GM18520 (cell line): ENCODE results near the gene EDA.

Source experiments
- ATAC-seq: cut with Tn5 transposase; IDR thresholded peaks from one replicate; pipeline ENCODE4 v1.9.1; 2021; ENCODE audit not compliant: unreplicated experiment

The EDA gene

GRCh38 chrX:70022616-70023015 lies 406.7 kb downstream of the EDA start:
- ATAC-seq = no peak

DNA sequence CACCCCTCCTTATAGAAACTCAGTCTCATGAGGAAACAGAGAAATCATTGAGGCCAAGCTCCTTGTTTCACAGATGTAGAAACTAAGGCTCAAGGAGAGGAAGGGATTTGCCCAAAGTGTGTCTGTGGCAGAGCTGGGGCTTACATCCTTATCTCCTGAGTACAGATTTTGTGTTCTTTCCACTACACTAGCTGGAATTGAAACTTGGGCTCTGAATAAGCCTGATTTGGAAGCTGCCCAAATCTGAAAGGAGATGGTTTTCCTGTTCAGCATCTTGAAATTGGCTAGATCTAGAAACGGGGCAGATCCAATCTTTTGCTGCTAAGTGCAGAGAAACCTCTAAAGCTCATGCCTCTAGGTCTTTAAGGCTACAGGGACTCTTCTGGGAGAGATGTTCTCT lies 409.6 kb downstream of the EDA start:
- no peak for ATAC-seq

GRCh38 chrX:70026112-70026850 lies 410.4 kb downstream of the EDA start:
- no peak for ATAC-seq

- no peak for ATAC-seq
Measured at GRCh38 chrX:70026851-70027200, 410.9 kb downstream of the EDA start.

DNA sequence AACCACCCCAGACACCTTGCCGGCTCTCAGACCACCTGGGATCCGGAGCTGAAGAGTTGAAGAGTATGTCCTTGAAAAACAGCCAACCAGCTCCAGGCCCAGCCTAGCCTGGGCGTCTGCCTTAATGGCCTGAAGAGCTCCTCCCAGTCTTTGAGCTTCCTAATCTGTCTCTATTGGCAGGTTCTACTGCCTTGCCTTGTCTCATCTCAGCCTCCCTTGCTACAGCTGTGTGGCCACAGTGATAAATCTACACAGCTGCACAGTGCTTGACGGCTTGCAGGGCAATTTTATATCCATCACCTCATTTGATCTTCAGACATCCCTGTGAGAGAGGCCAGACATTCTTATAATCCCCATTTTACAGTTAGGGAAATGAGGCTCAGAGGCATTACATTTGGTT lies 413.9 kb downstream of the EDA start:
- no peak for ATAC-seq

- no peak for ATAC-seq
Measured at GRCh38 chrX:70030301-70030767, 414.4 kb downstream of the EDA start.

- no peak for ATAC-seq
Measured at GRCh38 chrX:70032792-70033191, 416.9 kb downstream of the EDA start.

DNA sequence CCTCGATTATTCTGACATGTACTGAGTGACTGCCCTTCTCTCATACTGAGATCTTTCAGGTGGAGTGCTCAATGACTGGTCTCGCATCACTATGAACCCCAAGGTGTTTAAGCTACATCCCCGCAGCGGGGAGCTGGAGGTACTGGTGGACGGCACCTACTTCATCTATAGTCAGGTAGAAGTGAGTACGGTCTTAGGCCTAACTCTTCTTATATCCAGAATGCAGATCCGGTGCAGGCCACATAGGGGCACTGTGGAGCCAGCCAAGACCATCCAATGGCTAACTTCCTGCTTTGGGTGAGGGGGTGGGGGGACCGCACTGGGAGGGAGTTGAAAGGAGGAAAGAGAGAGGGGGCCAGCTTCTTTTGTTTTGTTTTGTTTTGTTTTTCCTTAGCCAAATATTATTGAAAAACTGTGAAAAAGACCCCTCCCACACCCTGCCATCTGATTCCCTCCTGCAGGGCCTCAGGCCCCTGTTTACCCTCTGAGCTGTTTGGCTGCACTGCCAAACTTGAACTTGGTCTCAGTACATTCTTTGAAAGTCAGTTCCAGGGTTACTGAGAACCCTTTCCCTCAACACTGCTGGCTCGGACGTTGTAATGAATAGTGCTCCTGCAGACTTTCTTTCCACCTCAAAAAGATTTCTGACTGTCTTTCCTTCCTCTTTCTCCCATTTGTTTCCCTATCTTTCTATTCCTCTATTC lies 417.6 kb downstream of the EDA start:
- ATAC-seq = no peak

DNA sequence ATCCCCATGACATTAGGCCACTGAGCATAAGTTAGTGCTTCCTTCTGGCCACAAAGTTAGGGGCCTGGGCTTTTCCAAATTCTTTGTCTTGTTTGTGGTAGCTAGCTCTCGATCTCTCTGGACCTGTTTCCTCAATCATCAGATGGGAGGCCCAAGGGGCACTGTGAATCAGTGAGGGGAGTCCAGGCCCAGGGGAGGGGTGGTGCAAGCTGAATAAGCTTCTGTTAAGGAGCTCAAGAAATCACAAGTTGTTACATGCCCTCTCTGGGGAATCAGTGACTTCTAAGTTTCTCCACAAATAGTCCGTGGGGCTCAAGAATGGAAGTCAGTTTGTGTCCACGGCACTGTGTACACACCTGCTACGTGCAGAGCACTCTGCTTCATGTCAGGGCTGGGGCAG lies 418.7 kb downstream of the EDA start:
- ATAC-seq = no peak

DNA sequence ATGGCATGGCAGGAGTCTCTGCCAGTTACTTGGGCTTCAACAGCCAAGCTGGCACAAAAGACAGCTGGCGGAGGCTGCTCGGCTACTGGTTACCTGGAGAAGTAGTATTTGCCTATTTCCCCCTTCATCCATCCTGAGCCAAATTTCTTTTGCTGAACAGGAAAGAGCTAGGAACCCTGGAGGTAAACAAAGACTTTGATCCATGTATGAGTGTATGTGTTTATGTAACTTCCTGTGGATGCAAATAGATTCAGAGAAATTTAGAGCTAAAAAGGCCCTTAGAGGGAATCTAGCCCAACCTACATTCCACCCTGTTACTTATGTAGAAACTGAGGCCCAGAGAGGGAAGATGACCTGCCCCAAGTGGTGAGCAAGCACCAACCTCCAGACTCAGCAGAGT lies 422.6 kb downstream of the EDA start:
- no peak for ATAC-seq

DNA sequence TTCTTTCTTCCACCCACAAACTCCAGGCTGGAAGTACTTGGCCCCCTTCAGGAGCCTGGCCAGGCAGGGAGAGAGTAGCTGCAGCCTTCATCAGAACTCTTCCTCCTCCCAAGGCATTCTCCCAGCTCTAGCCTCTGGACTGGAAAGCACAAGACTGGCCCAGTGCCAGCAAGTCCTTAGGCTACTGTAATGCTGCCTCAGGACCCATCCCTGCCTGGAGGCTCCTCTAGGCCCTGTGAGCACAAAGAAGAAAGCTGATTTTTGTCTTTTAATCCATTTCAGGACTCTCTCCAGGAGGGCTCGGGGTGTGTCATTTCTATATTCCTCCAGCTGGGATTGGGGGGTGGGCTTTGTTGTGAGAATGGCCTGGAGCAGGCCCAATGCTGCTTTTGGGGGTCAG lies 423.0 kb downstream of the EDA start:
- ATAC-seq = no peak

- no peak for ATAC-seq
Measured at GRCh38 chrX:70039758-70040157, 423.8 kb downstream of the EDA start.

DNA sequence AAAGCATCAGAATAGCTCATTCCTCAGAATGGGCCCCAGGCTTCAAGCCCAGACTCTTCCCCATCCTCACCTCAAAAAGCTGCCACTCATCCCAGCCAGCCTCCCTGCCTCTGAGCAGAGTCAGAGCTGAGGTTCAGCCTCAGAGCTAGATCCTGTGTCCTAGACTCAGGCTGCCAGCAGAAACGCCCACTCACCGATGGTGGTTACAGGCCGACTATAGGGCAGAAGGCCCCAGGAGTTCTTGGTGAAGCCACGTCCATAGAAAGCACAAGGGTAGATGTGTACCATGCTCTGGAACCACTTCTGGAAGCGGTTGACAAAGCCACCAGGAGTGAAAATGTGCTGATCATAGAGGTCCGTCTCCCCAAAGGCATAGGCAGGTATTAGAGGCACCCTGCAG lies 426.1 kb downstream of the EDA start:
- no peak for ATAC-seq

GRCh38 chrX:70042399-70043371 lies 426.8 kb downstream of the EDA start:
- ATAC-seq = no peak

DNA sequence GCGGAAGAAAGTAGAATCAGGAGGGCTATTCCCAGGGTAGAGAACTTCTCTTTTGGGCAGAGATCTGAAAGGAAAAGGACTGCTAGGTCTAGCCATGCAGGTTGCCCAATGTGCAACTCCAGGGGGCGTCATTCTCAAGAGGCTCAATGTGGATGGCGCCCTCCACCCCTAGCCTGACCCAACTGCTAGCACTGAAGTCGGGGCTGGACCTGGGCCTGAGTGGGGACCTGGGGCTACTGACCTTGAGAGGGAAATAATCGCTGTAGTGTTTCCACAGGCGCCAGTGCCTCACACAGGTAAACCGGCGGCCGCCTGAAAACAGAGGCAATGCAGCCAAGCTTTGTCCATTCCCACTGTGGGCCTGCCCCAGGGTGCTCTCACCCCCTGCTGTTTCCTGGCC lies 427.8 kb downstream of the EDA start:
- ATAC-seq = no peak

DNA sequence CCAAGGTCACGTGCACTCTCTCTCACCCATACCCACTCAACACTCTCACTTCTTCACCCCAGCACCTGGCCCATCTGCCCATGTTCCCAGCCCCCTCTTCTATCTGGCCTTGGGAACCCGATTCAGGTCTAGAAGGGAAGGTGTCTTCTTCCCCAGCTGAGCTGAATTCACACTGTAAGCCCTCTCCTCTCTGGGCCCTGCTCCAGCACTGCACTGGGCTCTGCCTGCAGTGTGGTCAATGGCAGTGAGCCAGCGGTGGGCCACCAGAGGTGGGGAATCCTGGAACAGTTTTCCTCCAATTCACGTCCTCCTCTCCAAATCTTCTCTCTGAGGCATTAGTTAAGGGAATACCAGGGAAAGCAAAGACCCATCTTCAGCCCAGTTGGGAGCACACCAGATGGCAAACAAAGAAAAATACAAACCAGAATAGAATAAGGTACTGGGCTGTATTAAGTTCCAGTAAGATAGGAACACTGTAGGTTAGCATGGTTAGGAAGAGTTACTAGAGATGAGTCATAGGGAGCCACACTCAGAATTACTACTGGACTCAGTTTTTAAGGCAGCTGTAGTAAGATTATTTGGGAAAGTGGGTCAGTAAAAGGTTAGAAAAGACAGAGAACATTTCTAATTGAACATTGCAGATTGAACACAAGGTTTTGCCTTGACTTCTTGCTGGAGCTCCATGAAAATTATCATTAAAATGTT lies 428.8 kb downstream of the EDA start:
- no peak for ATAC-seq

DNA sequence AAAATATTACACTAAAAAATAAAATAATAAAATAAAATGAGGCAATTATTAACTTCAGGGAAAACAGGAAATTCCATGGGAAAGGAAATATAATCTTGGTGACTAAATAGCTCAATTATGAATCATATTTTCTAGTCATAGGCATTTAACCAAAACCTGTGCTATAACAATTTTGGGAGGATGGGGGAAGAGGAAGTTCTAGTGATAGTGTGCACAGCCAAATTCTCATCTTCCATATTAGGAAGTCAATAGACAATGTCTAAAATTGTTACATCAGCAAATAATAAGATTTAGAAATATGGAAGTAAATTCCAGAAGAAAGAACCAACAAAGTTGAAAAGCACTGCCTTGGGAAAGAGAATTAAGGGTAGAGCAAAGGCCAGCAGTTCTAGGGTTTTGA lies 431.1 kb downstream of the EDA start:
- no peak for ATAC-seq

DNA sequence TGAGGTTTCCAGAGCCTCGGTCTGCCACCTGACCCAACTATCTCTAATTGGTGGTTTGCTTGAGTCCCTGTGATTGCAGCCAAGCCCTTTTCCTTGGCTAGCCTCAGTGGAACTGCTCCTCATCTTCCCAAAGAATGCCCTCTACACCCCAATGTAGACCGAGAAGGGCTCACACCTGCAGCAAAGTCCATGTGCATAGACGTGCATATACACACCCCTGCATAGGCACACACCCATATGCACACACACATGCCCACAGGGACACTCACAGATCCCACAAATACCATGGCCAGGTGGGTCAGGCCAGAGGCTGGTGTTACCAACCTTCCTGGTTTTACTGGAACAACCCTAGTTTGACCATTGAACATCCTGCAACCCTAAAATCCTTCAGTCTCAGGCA lies 433.5 kb downstream of the EDA start:
- no peak for ATAC-seq

GRCh38 chrX:70049925-70050324 lies 434.0 kb downstream of the EDA start, which contains the start of gene AWAT2:
AWAT2 (minus strand) TSS chrX:70049938; CDS start chrX:70049932, 6 bp downstream.
- ATAC-seq = no peak

GRCh38 chrX:70052895-70053615 lies 437.1 kb downstream of the EDA start:
- no peak for ATAC-seq
